Sigmoid colon (tissue), 4 donors: ENCODE measurements around the gene HABP2.

ENCODE experiments used
- CTCF ChIP-seq, 4 experiments: fragments of 450-650 bp in 3 of 4; fragments of 200-600 bp in 1 of 4; IDR thresholded peaks; one replicate each; pipeline ENCODE4 v1.5.1; 2016 to 2019; ENCODE audit warnings: antibody characterized with exemption in 4 of 4, mild to moderate bottlenecking in 3 of 4, moderate library complexity in 2 of 4
- EP300 ChIP-seq, 4 donors: sonication (generic); formaldehyde crosslinking; IDR thresholded peaks; one replicate each; pipeline ENCODE4 v1.6.1; 2017; ENCODE audit warnings: antibody characterized with exemption in 4 of 4
- POLR2A ChIP-seq, 2 donors: fragments of 450-650 bp; IDR thresholded peaks; one replicate each; pipeline ENCODE4 v1.6.1; 2016; ENCODE audit warnings: antibody characterized with exemption in 2 of 2, mild to moderate bottlenecking in 2 of 2, moderate library complexity in 2 of 2
- POLR2AphosphoS5 ChIP-seq, 4 donors: sonication (generic); formaldehyde crosslinking; IDR thresholded peaks; one replicate each; pipeline ENCODE4 v1.6.1; 2017; ENCODE audit warnings: antibody characterized with exemption in 4 of 4

- TF ChIP-seq CTCF (IDR thresholded peaks at IDR 0.05) (no peak), EP300 (IDR thresholded peaks at IDR 0.05) (no peak), POLR2AphosphoS5 (IDR thresholded peaks at IDR 0.05) (no peak), POLR2A (IDR thresholded peaks at IDR 0.05) (no peak)
These were observed 19.9 kb downstream of the HABP2 start for GRCh38 chr10:113572520-113573290.
